ENCODE results near the gene UFC1. TPM values are rescaled to one million over a fixed set of nuclear protein-coding genes. Genes with fewer than 3 reads are reported as not detected.

The UFC1 gene
- total and polyA plus RNA-seq, 2 of the 13 experiments (the other 11 are each of a cell fraction or from before 2014, with no cell fraction given) = 72.8 to 85.2 TPM

DNA sequence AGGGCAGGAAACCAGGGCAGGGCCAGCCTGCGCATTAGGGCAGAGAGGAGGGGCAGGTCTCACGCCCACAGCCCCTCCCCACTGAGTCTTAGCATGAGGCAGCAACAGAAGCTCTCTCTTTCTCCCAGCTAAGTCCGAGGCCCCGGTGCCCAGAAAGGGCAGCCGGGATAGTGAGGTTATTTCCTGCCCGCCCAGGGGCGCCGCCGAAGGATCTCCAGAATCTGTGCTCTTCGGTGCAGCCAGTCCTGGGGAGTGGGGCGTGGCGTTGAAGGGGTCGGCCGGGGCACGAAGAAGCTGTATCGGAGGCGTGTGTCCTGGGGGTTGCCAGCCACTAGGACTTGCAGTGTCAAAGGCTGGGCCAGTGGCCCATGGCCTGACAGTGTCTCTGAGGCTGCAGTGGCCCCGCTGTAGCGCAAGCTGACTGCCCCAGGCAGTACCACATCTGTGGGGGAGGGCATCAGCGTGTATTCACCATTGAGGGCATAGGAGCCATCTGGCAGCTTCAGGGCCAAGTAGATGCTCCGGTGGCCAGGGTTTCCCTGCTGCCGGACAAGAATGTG is 37.3 kb downstream of the UFC1 start:
- CTCF ChIA-PET (ENCODE audit: low intra/inter-chr PET ratio, low total read pairs) = no interaction called here
- DNase-seq (ENCODE audit: low spot score) (no peak), ATAC-seq (no peak), FAIRE-seq (no peak)
- no peak overlapping the region for H2AFZ ChIP-seq (ENCODE audit: low read length)
- no peaks in the 10 kb centered on the region for H3K27me3 ChIP-seq (ENCODE audit: control insufficient read depth in 1 of 2, insufficient read depth in 2 of 2, low read length in 2 of 2)
- H3K4me1 ChIP-seq (ENCODE audit: insufficient read depth, low read length) = peaks cover 26% of the 10 kb centered on the region
- no peaks in the 10 kb centered on the region for H4K20me1 ChIP-seq (ENCODE audit: insufficient read depth, low read length)
- H3K9ac ChIP-seq (ENCODE audit: insufficient read depth, low read depth, low read length) = no peak overlapping the region
- no peak overlapping the region for H3K4me3 ChIP-seq (replicated peaks in 1 of 3; ENCODE audit: insufficient read depth in 1 of 3, low read depth in 2 of 3, low read length in 3 of 3)
- in situ Hi-C loops (cut with HindIII; ENCODE audit: extremely low pct_ligation_motif_present, low pct_unique_long_range_greater_than_20kb) = no loop called here
- H3K79me2 ChIP-seq (ENCODE audit: insufficient read depth, low read length) = no peaks in the 10 kb centered on the region
- no peaks in the 10 kb centered on the region for H3K9me3 ChIP-seq (ENCODE audit: low read length)
- no peak overlapping the region for H3K27ac ChIP-seq (ENCODE audit: extremely low read length, insufficient read depth, low read length)
- no peak overlapping the region for H3K4me2 ChIP-seq (ENCODE audit: low read depth, low read length)
- intact Hi-C loops (cut with micrococcal nuclease; ENCODE audit: unreplicated experiment) = no loop called here
- H3K36me3 ChIP-seq (replicated peaks in 1 of 2; ENCODE audit: control insufficient read depth in 1 of 2, insufficient read depth in 2 of 2, low read length in 2 of 2) = no peaks in the 10 kb centered on the region; a peak in 1 of 5 replicates
- TF ChIP-seq DRAP1 (CRISPR knock-in tag; IDR thresholded peaks at IDR 0.05) (no peak), NR2F1 (CRISPR knock-in tag; IDR thresholded peaks at IDR 0.05) (no peak), ZNF10 (CRISPR knock-in tag; IDR thresholded peaks at IDR 0.05; ENCODE audit: borderline replicate concordance, low read depth) (no peak), NONO (IDR thresholded peaks at IDR 0.05) (no peak), NONO (CRISPR knock-in tag; conservative IDR thresholded peaks at IDR 0.05) (no peak), FOXK1 (CRISPR knock-in tag; IDR thresholded peaks at IDR 0.05; ENCODE audit: borderline replicate concordance, low read depth) (no peak), SNRNP70 (IDR thresholded peaks at IDR 0.05; ENCODE audit: low read depth, low read length) (no peak), ZNF546 (CRISPR knock-in tag; conservative IDR thresholded peaks at IDR 0.05) (no peak), ZMYM4 (CRISPR knock-in tag; IDR thresholded peaks at IDR 0.05) (no peak), FOXA3 (CRISPR knock-in tag; IDR thresholded peaks at IDR 0.05) (no peak), ZNF549 (CRISPR knock-in tag; IDR thresholded peaks at IDR 0.05) (no peak), PHF5A (CRISPR knock-in tag; IDR thresholded peaks at IDR 0.05; ENCODE audit: low read depth, unreplicated experiment) (no peak)
- TF ChIP-seq, protein P1, sequence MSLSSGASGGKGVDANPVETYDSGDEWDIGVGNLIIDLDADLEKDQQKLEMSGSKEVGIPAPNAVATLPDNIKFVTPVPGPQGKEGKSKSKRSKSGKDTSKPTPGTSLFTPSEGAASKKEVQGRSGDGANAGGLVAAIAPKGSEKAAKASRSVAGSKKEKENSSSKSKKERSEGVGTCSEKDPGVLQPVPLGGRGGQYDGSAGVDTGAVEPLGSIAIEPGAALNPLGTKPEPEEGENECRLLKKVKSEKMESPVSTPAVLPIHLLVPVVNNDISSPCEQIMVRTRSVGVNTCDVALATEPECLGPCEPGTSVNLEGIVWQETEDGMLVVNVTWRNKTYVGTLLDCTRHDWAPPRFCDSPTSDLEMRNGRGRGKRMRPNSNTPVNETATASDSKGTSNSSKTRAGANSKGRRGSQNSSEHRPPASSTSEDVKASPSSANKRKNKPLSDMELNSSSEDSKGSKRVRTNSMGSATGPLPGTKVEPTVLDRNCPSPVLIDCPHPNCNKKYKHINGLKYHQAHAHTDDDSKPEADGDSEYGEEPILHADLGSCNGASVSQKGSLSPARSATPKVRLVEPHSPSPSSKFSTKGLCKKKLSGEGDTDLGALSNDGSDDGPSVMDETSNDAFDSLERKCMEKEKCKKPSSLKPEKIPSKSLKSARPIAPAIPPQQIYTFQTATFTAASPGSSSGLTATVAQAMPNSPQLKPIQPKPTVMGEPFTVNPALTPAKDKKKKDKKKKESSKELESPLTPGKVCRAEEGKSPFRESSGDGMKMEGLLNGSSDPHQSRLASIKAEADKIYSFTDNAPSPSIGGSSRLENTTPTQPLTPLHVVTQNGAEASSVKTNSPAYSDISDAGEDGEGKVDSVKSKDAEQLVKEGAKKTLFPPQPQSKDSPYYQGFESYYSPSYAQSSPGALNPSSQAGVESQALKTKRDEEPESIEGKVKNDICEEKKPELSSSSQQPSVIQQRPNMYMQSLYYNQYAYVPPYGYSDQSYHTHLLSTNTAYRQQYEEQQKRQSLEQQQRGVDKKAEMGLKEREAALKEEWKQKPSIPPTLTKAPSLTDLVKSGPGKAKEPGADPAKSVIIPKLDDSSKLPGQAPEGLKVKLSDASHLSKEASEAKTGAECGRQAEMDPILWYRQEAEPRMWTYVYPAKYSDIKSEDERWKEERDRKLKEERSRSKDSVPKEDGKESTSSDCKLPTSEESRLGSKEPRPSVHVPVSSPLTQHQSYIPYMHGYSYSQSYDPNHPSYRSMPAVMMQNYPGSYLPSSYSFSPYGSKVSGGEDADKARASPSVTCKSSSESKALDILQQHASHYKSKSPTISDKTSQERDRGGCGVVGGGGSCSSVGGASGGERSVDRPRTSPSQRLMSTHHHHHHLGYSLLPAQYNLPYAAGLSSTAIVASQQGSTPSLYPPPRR (CRISPR knock-in tag; IDR thresholded peaks at IDR 0.05; ENCODE audit: borderline replicate concordance) = no peak
- TF ChIP-seq, protein P2, sequence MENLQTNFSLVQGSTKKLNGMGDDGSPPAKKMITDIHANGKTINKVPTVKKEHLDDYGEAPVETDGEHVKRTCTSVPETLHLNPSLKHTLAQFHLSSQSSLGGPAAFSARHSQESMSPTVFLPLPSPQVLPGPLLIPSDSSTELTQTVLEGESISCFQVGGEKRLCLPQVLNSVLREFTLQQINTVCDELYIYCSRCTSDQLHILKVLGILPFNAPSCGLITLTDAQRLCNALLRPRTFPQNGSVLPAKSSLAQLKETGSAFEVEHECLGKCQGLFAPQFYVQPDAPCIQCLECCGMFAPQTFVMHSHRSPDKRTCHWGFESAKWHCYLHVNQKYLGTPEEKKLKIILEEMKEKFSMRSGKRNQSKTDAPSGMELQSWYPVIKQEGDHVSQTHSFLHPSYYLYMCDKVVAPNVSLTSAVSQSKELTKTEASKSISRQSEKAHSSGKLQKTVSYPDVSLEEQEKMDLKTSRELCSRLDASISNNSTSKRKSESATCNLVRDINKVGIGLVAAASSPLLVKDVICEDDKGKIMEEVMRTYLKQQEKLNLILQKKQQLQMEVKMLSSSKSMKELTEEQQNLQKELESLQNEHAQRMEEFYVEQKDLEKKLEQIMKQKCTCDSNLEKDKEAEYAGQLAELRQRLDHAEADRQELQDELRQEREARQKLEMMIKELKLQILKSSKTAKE (CRISPR knock-in tag; IDR thresholded peaks at IDR 0.05; ENCODE audit: borderline replicate concordance) = no peak
- TF ChIP-seq, protein P3, sequence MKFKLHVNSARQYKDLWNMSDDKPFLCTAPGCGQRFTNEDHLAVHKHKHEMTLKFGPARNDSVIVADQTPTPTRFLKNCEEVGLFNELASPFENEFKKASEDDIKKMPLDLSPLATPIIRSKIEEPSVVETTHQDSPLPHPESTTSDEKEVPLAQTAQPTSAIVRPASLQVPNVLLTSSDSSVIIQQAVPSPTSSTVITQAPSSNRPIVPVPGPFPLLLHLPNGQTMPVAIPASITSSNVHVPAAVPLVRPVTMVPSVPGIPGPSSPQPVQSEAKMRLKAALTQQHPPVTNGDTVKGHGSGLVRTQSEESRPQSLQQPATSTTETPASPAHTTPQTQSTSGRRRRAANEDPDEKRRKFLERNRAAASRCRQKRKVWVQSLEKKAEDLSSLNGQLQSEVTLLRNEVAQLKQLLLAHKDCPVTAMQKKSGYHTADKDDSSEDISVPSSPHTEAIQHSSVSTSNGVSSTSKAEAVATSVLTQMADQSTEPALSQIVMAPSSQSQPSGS (CRISPR knock-in tag; IDR thresholded peaks at IDR 0.05) = no peak
- BruUV-seq (replicated peaks) = no TSS peak
- WGBS (ENCODE audit: low lambda C conversion rate) = 88% methylated on average over 17 of the region's 22 CpGs
- POLR2A ChIA-PET = no interaction called here

Data from HepG2 (cell line).